HG02981 (cell line): ENCODE results near the gene JMJD1C.
A peak's percentile ranks its signal among the peaks of the same experiment; 100 is the strongest.
"Not testable (repeated sequence)": the region's sequence is repeated elsewhere in the genome, so short reads cannot be mapped to it uniquely, and the experiment has no call there.

ENCODE experiments used
- ATAC-seq: cut with Tn5 transposase; IDR thresholded peaks from one replicate; pipeline ENCODE4 v1.9.1; 2021; ENCODE audit warnings: mild to moderate bottlenecking, moderate library complexity; ENCODE audit not compliant: unreplicated experiment

Gene JMJD1C

GRCh38 chr10:63410633-63411032 is 55.1 kb downstream of the JMJD1C start:
- ATAC-seq = no peak

DNA sequence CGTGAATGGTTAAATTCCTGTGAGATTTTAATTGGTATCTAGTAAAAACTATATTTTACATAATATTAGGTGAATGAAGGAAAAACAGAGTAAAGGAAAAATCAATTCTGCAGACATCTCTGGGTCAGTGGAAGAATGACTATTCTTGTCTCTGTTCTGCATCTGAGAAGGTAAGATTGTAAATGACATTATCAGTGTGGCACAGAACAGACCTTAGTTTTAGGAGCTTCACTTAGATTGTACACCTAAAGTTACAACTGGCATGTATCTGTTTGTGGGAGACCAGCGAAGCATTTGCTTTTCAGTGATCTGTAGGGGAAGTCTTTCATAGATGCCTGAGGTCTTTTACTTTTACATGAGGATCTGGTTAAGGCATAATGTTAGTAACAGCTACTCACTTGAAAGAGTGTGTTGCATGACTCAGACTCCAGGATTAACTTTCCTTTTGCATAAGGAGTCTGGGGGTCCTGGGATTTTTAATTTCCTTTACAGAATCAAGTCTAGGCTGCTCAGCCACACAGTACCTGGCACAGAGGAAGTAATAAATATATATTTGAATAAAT is 56.2 kb downstream of the JMJD1C start:
- no peak for ATAC-seq

DNA sequence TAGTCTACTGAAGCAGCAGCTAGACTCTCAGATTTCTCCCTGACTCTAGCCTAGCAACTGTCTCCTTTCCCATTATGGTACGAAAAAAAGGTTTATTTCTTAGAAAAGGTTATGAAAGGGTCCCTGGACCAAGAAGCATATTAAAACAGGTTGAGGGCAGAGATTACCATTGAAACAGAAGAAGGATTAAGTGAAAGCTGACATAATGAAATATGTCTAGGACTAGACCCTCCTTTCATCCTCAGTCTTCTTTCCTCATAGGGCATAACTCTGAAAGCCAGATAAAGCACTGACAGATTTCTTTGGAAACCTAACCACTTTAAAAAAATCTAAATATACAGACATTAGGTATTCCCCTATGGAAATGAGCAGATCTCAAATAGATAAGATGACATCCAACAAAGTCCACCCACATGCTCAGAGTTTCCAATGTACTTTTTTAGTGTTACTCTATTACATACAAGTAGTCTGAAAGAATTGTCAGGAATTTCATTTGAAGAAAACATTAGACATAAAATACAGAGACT is 58.6 kb downstream of the JMJD1C start:
- ATAC-seq = no peak

DNA sequence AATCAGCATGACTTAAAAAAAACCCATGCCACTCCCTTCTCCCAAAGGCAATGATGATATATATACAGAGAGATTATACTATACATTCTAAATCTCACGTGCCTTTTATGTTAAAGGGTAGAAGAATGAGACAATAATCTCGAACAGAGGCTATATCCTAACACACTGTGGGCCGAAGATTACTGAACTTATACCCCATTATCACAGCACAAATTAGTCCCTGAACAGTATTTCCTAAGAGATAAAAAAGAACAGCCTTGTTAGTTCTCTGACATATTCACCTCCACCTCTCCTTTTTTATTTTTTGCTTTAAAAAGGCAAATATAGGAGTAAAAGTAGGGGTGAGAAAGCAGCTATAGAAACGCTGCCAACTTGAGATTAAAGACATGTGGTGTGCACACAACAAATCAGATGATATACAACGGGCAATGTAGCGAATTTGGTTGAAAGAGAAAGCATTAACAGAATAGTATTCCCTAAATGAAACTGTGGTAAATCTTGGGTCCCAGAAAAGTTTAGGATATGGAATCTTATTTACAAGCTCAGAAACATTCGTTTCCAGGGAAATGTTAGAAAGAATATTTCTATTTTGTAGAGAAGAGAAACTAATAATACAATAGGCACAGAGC is 69.5 kb downstream of the JMJD1C start:
- no peak for ATAC-seq

DNA sequence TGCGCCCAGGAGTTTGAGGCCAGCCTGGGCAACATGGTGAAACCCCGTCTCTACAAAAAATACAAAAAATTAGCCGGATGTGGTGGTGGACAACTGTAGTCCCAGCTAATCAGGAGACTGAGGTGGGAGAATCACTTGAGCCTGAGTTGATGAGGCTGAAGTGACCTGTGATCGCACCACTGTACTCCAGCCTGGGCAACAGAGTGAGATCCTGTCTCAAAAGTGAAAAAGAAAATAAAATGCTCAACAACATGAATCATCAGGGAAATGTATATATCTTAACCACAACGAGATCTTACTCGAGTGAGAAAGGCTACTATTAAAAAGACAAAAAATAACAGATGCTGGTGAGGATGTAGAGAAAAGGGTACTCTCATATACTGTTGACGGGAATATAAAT is 72.7 kb downstream of the JMJD1C start:
- no peak for ATAC-seq

DNA sequence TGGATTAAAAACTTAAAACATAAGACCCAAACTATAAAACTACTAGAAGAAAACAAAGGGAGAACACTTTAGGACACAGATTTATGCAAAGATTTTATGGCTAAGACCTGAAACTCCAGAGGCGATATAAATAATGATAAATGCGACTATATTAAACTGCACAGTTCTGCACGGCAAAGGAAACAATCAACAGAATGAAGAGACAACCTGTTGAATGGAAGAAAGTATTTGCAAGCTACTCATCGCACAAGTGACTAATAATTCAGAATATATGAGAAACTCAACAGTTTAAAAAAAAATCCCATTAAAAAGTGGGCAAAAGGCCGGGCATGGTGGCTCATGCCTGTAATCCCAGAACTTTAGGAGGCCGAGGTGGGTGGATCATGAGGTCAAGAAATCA is 73.6 kb downstream of the JMJD1C start:
- no peak for ATAC-seq

DNA sequence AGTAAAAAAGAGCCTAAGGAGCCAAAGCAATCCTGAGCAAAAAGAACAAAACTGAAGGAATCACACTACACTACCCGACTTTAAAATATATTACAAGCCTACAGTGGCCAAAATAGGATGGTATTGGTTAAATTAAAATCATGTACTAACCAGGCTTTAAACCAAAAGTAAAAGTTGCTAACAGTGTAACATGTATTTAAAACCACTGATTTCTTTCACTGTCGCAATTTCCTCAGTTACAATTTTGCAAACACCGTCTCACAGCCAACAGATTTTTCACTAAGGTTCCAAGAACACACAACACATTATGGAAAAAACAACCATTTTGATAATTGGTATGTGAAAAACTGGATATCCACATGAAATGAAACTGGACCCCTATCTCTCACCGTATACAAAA is 74.0 kb downstream of the JMJD1C start:
- no peak for ATAC-seq

DNA sequence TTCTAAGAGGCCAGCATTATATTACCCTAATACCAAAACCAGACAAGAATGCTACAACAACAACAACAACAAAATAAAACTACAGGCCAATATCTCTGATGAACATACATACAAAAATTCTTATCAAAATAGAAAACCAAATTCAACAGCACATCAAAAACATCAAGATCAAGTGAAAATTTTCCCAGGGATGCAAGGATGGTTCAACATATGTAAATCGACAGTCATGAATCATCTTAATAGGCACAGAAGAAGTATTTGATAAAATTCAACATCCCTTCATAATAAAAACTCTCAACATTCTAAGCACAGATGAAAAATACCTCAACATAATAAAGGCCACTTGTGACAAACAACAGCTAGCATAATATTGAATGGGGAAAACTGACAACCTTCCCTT is 75.3 kb downstream of the JMJD1C start:
- no peak for ATAC-seq

DNA sequence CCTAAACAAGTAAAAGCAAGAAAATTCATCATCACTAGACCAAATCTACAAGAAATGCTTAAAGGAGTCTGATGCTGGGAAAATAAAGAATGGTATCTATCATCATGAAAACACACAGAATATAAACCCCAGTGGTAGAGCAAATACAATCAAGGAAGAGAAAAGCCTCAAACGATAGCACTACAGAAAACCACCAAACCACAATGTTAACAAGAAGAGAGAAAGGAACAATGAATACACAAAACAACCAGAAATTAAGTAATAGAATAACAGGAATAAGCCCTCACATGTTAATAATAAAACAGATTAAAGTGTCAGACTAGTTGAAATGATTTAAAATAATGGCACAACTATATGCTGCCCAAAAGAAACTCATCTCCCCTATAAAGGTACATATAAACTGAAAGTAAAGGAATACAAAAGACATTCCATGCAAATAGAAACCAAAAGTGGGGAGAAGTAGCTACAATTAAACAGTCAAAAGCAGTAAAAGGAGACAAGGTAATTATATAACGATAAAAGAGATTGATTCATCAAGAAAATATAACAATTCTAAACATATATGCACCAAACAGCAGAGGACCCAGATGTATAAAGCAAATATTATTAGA is 77.3 kb downstream of the JMJD1C start:
- no peak for ATAC-seq

DNA sequence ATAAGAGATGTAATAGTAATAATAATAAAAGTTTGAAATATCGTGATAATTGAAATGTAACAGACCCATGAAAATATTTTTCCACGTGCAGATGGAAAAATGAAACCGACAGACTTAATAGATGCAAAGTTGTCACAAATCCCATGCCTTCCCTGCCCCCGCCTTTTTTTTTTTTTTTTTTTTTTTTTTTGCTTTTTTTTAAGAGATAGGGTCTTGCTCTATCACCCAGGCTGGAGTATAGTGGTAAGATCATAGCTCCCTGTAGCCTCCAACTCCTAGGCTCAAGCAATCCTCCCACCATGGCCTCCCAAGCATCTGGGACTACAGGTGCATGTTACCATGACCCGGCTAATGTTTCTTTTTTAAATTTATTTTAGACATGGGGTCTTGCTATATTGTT is 80.5 kb downstream of the JMJD1C start:
- ATAC-seq = no peak

- no peak for ATAC-seq
Measured at GRCh38 chr10:63384675-63385074, 81.1 kb downstream of the JMJD1C start.

DNA sequence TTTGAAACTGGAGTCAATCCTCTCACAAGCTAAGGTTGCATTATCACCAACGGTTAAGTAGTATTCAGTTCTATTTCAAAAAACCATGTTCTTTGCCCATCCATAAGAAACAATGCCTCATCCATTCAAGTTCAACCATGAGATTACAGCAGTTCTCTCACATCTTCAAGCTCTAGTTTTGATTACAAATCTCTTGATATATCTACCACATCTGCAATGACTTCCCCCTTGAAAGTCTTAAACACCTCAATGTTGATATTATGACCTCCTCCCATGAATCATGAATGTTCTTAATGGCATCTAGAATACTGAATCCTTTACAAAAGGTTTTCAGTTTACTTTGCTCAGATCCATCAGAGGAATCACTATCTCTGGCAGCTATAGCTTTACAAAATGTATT is 81.8 kb downstream of the JMJD1C start:
- no peak for ATAC-seq

- no peak for ATAC-seq
Measured at GRCh38 chr10:63383141-63383540, 82.6 kb downstream of the JMJD1C start.

DNA sequence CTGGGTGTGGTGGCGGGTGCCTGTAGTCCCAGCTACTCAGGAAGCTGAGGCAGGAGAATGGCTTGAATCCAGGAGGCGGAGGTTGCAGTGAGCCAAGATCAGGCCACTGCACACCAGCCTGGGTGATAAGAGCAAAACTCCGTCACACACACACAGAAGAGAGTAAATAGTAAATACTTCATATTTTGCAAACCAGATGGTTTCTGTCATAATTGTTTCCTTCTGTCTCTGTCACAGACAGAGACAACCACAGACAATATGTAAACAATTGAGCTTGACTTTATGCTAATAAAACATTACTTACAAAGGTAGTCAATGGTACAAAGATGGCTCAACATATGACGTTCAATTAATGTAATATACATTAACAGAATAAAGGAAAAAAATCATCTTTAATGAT is 83.7 kb downstream of the JMJD1C start:
- ATAC-seq = no peak

DNA sequence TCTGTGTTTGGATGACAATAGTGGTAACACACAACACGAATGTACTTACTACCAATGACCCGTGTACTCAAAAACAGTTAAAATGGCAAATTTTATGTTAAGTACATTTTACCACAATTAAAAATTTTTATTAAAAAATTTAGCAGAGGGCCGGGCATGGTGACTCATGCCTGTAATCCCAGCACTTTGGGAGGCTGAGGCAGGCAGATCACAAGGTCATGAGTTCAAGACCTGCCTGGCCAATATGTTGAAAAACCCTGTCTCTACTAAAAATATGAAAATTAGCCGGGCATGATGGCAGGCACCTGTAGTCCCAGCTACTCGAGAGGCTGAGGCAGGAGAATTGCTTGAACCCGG is 88.5 kb downstream of the JMJD1C start:
- not testable (repeated sequence) for ATAC-seq

- peak; percentile 99 for ATAC-seq
Measured at GRCh38 chr10:63376560-63377304, 89.0 kb downstream of the JMJD1C start.

- no peak for ATAC-seq
Measured at GRCh38 chr10:63375859-63376258, 89.9 kb downstream of the JMJD1C start.

- ATAC-seq = no peak
Measured at GRCh38 chr10:63375458-63375857, 90.3 kb downstream of the JMJD1C start.

DNA sequence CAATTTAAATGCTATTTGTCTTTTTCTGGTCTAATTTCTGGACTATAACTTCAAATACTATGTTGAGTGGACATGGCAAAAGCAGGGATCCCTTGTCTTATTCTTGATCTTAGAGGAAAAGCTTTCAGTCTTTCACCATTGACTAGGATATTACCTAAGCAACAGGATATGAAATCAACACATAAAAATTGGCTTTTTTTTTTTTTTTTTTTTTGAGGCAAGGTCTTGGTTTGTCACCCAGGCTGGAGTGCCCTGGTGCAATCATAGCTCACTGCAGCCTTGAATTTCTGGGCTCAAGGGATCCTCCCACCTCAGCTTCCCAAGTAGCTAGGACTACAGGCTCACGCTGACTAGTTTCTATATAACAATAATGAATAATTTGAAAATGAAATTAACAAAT is 90.8 kb downstream of the JMJD1C start:
- ATAC-seq = no peak

- ATAC-seq = no peak
Measured at GRCh38 chr10:63373176-63373575, 92.6 kb downstream of the JMJD1C start.

GRCh38 chr10:63369711-63370110 is 96.1 kb downstream of the JMJD1C start:
- no peak for ATAC-seq

GRCh38 chr10:63368365-63368764 is 97.4 kb downstream of the JMJD1C start:
- no peak for ATAC-seq
